Measurements from ENCODE around the gene HIGD1B.

Gene HIGD1B

DNA sequence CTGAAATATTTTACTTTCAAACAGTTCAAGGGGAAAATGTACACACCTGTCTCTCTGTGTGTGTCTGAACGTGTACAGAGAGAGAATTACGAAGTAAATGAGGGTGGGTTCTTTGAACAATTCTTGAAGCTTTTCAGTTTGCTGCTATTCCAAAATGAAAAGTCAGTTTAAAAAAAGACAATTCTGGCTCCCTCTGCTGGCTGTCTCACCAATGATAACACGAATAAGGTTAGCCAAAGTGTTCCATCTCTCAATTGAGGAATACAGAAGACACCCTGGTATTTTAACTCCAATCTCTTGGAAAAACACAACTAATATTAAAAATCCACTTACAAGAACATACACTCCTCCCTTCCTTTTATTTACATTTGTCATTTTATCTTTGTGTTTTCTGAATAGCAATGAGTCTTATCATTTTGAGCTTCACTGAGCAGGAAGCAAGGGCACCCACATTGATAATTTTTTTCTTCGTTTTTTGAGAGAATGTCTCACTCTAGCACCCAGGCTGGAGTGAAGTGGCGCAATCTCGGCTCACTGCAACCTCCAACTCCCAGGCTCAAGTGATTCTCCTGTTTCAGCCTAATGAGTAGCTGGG is 31.0 kb downstream of the HIGD1B start:
- TF ChIP-seq NFIC (IDR thresholded peaks at IDR 0.05): no peak
- peak; percentile 35 for TF ChIP-seq RAD21 (IDR thresholded peaks at IDR 0.05; ENCODE audit: low read depth)

GRCh38 chr17:44879376-44879775 is 31.7 kb downstream of the HIGD1B start:
- TF ChIP-seq USF1 (IDR thresholded peaks at IDR 0.05): no peak
- TF ChIP-seq TEAD4 (IDR thresholded peaks at IDR 0.05): no peak
- no peak for TF ChIP-seq REST (IDR thresholded peaks at IDR 0.05; ENCODE audit: low read depth)

DNA sequence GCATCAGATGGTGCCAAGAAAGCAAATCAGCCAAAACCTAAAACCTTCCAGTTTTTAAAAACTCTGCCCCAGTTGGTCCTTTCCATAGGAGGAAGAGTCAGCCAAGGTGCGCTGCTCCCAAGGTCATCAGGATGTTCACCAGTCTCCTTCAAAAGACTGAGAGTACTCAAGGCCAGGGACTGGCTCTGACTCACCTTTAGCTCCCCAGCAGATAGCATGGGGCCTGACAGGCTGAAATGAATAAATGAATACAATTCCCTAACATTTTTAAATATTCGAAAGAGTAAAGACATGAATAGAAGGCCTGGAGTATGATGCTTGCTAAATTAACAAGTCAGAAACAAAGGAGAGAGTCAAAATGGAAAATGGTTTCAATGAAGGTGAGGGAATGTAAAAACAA is 32.4 kb downstream of the HIGD1B start:
- no peak for TF ChIP-seq FOXM1 (IDR thresholded peaks at IDR 0.05; ENCODE audit: borderline replicate concordance, low read depth)
- no peak for TF ChIP-seq REST (IDR thresholded peaks at IDR 0.05; ENCODE audit: low read depth)
- TF ChIP-seq TAF1 (IDR thresholded peaks at IDR 0.05; ENCODE audit: low read depth): no peak
- TF ChIP-seq RAD21 (IDR thresholded peaks at IDR 0.05; ENCODE audit: low read depth): no peak
- no peak for TF ChIP-seq MAX (IDR thresholded peaks at IDR 0.05)

GRCh38 chr17:44881145-44881544 is 33.5 kb downstream of the HIGD1B start:
- TF ChIP-seq EP300 (IDR thresholded peaks at IDR 0.05; ENCODE audit: borderline replicate concordance) (no peak), FOXM1 (IDR thresholded peaks at IDR 0.05; ENCODE audit: borderline replicate concordance, low read depth) (no peak), RAD21 (IDR thresholded peaks at IDR 0.05; ENCODE audit: low read depth) (no peak), USF1 (IDR thresholded peaks at IDR 0.05) (no peak), TCF12 (IDR thresholded peaks at IDR 0.05; ENCODE audit: low read depth) (no peak), TEAD4 (IDR thresholded peaks at IDR 0.05) (no peak), CREB1 (IDR thresholded peaks at IDR 0.05; ENCODE audit: low read depth) (no peak), EGR1 (IDR thresholded peaks at IDR 0.05) (no peak), TAF1 (IDR thresholded peaks at IDR 0.05; ENCODE audit: low read depth) (no peak), MAX (IDR thresholded peaks at IDR 0.05) (no peak), YY1 (IDR thresholded peaks at IDR 0.05; ENCODE audit: low read depth) (no peak), ZBTB7A (IDR thresholded peaks at IDR 0.05; ENCODE audit: low read depth) (no peak), NFIC (IDR thresholded peaks at IDR 0.05) (no peak), CEBPB (IDR thresholded peaks at IDR 0.05) (no peak), REST (IDR thresholded peaks at IDR 0.05; ENCODE audit: low read depth) (no peak)

DNA sequence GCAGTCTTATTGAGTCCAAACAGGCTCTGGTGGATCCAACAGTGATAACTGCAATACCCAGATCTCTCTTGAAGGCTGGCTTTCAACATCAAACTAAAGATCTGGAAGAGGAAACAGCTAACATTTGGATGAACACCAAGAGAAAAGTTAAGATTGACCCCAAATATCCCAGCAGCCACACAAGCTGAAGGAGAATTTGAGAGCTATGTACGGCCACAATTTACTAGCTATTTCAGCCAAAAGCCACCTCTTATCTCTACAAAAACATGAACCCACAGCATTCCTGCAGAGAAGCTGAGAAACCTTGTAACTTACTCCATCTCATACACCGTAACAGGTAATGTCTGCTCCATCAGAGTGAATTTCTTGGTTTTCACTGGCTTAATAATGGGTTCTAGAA is 37.3 kb downstream of the HIGD1B start:
- no peak for TF ChIP-seq EGR1 (IDR thresholded peaks at IDR 0.05)
- no peak for TF ChIP-seq CEBPB (IDR thresholded peaks at IDR 0.05)
- TF ChIP-seq TAF1 (IDR thresholded peaks at IDR 0.05; ENCODE audit: low read depth): no peak
- no peak for TF ChIP-seq REST (IDR thresholded peaks at IDR 0.05; ENCODE audit: low read depth)
- TF ChIP-seq CREB1 (IDR thresholded peaks at IDR 0.05; ENCODE audit: low read depth): no peak
